Liver (tissue), 9 donors: Measurements from ENCODE around the gene DDX1. TPM values are rescaled to one million over a fixed set of nuclear protein-coding genes. Genes with fewer than 3 reads are reported as not detected.

Experiments used
- DNase-seq: peaks from one replicate; pipeline ENCODE4 v3.0.0-alpha.2; 2017; ENCODE audit warnings: low spot score
- H3K27ac ChIP-seq, 2 donors: one replicate each; pipeline ENCODE4 v1.7.0; 2013; ENCODE audit warnings: inconsistent platforms in 2 of 2, low read length in 2 of 2, control low read depth in 1 of 2, low read depth in 1 of 2, mild to moderate bottlenecking in 1 of 2
- H3K27me3 ChIP-seq, 4 donors: one replicate each; pipeline versions ENCODE4 v1.6.1 to v1.7.0; 2013; ENCODE audit warnings: low read length in 3 of 4, inconsistent platforms in 1 of 4, mild to moderate bottlenecking in 1 of 4, moderate library complexity in 1 of 4; ENCODE audit not compliant: control insufficient read depth in 4 of 4, insufficient read depth in 4 of 4
- H3K36me3 ChIP-seq, 4 donors: one replicate each; pipeline versions ENCODE4 v1.6.1 to v1.7.0; 2013; ENCODE audit warnings: low read length in 3 of 4, mild to moderate bottlenecking in 3 of 4, low read depth in 1 of 4, moderate library complexity in 1 of 4; ENCODE audit not compliant: control insufficient read depth in 4 of 4, insufficient read depth in 3 of 4
- H3K4me1 ChIP-seq, 4 donors: one replicate each; pipeline versions ENCODE4 v1.6.1 to v1.7.0; 2013; ENCODE audit warnings: low read length in 3 of 4, mild to moderate bottlenecking in 3 of 4, moderate library complexity in 1 of 4; ENCODE audit not compliant: control insufficient read depth in 4 of 4, insufficient read depth in 4 of 4
- H3K4me3 ChIP-seq, 3 donors: one replicate each; pipeline versions ENCODE4 v1.6.1 to v1.7.0; 2013; ENCODE audit warnings: low read length in 3 of 3, control low read depth in 1 of 3, low read depth in 1 of 3, mild to moderate bottlenecking in 1 of 3
- H3K9ac ChIP-seq, 2 donors: one replicate each; pipeline ENCODE4 v1.7.0; 2013; ENCODE audit warnings: low read length in 2 of 2, mild to moderate bottlenecking in 2 of 2, moderate library complexity in 2 of 2, control low read depth in 1 of 2, low read depth in 1 of 2
- H3K9me3 ChIP-seq, 4 donors: one replicate each; pipeline versions ENCODE4 v1.6.1 to v1.7.0; 2013; ENCODE audit warnings: low read length in 3 of 4; ENCODE audit not compliant: control insufficient read depth in 4 of 4
- ATF3 ChIP-seq: IDR thresholded peaks from 2 replicates; pipeline ENCODE4 v1.6.1; 2016; ENCODE audit warnings: antibody characterized with exemption
- CTCF ChIP-seq: fragments of 150-350 bp; IDR thresholded peaks from 2 replicates; pipeline ENCODE4 v1.5.1; 2017; ENCODE audit warnings: improper control_type of control experiment, low read depth, low read length; ENCODE audit not compliant: missing input control
- EGR1 ChIP-seq, 2 donors: IDR thresholded peaks; 2 replicates each; pipeline ENCODE4 v1.6.1; 2016 to 2018; ENCODE audit warnings: antibody characterized with exemption in 2 of 2, low read depth in 2 of 2
- HNF4G ChIP-seq: IDR thresholded peaks from 2 replicates; pipeline ENCODE4 v1.6.1; 2016; ENCODE audit warnings: antibody characterized with exemption
- NR2F2 ChIP-seq: IDR thresholded peaks from 2 replicates; pipeline ENCODE4 v1.6.1; 2016; ENCODE audit warnings: antibody characterized with exemption
- RAD21 ChIP-seq, 2 donors: IDR thresholded peaks; 2 replicates each; pipeline ENCODE4 v1.6.1; 2016; ENCODE audit warnings: antibody characterized with exemption in 2 of 2, mild to moderate bottlenecking in 2 of 2
- RXRA ChIP-seq, 2 donors: IDR thresholded peaks; 2 replicates each; pipeline ENCODE4 v1.6.1; 2017 to 2018; ENCODE audit warnings: antibody characterized with exemption in 2 of 2, mild to moderate bottlenecking in 1 of 2
- SP1 ChIP-seq: IDR thresholded peaks from 2 replicates; pipeline ENCODE4 v1.6.1; 2018; ENCODE audit warnings: antibody characterized with exemption, mild to moderate bottlenecking
- TAF1 ChIP-seq: conservative IDR thresholded peaks from 2 replicates; pipeline ENCODE4 v1.6.1; 2016; ENCODE audit warnings: antibody characterized with exemption, mild to moderate bottlenecking
- YY1 ChIP-seq: IDR thresholded peaks from 2 replicates; pipeline ENCODE4 v1.6.1; 2016; ENCODE audit warnings: antibody characterized with exemption, mild to moderate bottlenecking
- WGBS: extraction: QIAGEN DNeasy Blood & Tissue Kit; methylation state at CpG from one replicate; pipeline ENCODE4 v1.1.7; 2013; 5-methylcytosine and 5-hydroxymethylcytosine counted together
- polyA plus RNA-seq, 2 donors: library from polyadenylated mRNA; stranded (reverse) in 1 of 2; unstranded in 1 of 2; fragments of 200-250 nt in 1 of 2; fragments of >200 nt in 1 of 2; fragmentation: Nextera tagmentation in 1 of 2; extraction: Ambion mirVana in 1 of 2; gene quantifications; one replicate each; pipeline versions ENCODE4 v1.2.1 to v1.2.3, GENCODE V29; 2013 to 2015
- total RNA-seq, 2 donors: library from RNA; depleted of rRNA; stranded (reverse); fragments of >200 nt; gene quantifications; one replicate each; pipeline ENCODE4 v1.2.3, GENCODE V29; 2014
- TF ChIP-seq, protein P1 (sequence below): IDR thresholded peaks from 2 replicates; pipeline ENCODE4 v1.6.1; 2016; ENCODE audit warnings: antibody characterized with exemption
- TF ChIP-seq, protein P2 (sequence below): IDR thresholded peaks from 2 replicates; pipeline ENCODE4 v1.6.1; 2016; ENCODE audit warnings: antibody characterized with exemption
- donor health status: healthy.
- donor health status: healthy.
- donor health status: healthy.
- donor health status: healthy.
- donor health status: healthy.

DDX1 gene
- total and polyA plus RNA-seq, 4 donors = 31.7 to 43.9 (median 38.8) TPM

GRCh38 chr2:15616429-15616828 is 24.8 kb downstream of the DDX1 start:
- TF ChIP-seq SP1 (no peak), TAF1 (no peak), ATF3 (no peak), YY1 (no peak), HNF4G (no peak), RXRA (IDR thresholded peaks at IDR 0.05) (no peak), CTCF (no peak), NR2F2 (no peak)
- TF ChIP-seq, protein P1, sequence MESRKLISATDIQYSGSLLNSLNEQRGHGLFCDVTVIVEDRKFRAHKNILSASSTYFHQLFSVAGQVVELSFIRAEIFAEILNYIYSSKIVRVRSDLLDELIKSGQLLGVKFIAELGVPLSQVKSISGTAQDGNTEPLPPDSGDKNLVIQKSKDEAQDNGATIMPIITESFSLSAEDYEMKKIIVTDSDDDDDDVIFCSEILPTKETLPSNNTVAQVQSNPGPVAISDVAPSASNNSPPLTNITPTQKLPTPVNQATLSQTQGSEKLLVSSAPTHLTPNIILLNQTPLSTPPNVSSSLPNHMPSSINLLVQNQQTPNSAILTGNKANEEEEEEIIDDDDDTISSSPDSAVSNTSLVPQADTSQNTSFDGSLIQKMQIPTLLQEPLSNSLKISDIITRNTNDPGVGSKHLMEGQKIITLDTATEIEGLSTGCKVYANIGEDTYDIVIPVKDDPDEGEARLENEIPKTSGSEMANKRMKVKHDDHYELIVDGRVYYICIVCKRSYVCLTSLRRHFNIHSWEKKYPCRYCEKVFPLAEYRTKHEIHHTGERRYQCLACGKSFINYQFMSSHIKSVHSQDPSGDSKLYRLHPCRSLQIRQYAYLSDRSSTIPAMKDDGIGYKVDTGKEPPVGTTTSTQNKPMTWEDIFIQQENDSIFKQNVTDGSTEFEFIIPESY = no peak
- H3K9me3 ChIP-seq = no peaks in the 10 kb centered on the region
- H3K27ac ChIP-seq = no peak overlapping the region
- no peak for DNase-seq
- no peak overlapping the region for H3K9ac ChIP-seq
- H3K4me1 ChIP-seq = peaks cover 0 to 6% (median 0%) of the 10 kb centered on the region in 4 donors
- H3K27me3 ChIP-seq = no peaks in the 10 kb centered on the region
- H3K4me3 ChIP-seq = no peak overlapping the region
- 96% methylated on average over 4 of the region's 4 CpGs for WGBS
- H3K36me3 ChIP-seq = peaks cover 12 to 36% (median 23%) of the 10 kb centered on the region in 4 donors

GRCh38 chr2:15616850-15617777 is 25.4 kb downstream of the DDX1 start:
- no peak overlapping the region for H3K27ac ChIP-seq
- TF ChIP-seq EGR1 (IDR thresholded peaks at IDR 0.05; ENCODE audit: low read depth in 2 of 2) (no peak), NR2F2 (no peak)
- H3K9me3 ChIP-seq = no peaks in the 10 kb centered on the region
- 98% methylated on average over 3 of the region's 3 CpGs for WGBS
- H3K4me1 ChIP-seq = peaks cover 0 to 6% (median 0%) of the 10 kb centered on the region in 4 donors
- no peak for DNase-seq
- H3K36me3 ChIP-seq = peaks cover 15 to 40% (median 27%) of the 10 kb centered on the region in 4 donors
- no peak overlapping the region for H3K4me3 ChIP-seq
- H3K9ac ChIP-seq = no peak overlapping the region
- no peaks in the 10 kb centered on the region for H3K27me3 ChIP-seq

DNA sequence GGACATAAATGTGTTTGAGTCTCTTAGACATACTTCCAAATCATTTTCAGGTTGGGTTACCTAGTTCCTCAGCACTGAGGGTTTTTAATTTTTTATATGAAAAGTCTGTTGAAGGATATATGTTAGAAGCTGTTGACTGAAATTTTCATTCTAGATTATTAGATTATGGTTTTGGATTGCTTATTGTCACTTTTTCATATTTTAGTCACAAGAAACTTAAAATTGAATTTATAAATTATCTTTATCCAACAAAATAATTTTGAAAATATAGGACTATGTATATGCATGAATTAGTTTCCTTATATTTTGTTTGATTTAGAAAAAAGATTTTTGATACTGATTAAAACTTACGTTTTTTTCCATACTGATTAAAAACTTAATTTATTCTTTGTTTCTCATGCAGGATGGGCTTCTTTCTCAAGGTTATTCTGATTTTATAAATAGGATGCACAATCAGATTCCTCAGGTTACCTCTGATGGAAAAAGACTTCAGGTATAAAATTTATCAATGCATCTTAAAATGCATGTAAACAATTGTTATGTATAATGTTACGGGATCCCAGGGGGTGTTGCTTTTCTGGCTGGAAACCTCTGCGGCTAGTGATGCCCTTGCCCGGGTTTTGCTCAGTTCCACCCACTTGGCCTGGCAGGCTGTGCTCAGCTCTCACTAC is 26.2 kb downstream of the DDX1 start:
- WGBS = 97% methylated on average over 4 of the region's 4 CpGs

More for the DNA sequence above, 26.2 kb downstream of the DDX1 start:
- no peak overlapping the region for H3K9ac ChIP-seq
- no peak overlapping the region for H3K4me3 ChIP-seq
- H3K27me3 ChIP-seq = no peaks in the 10 kb centered on the region
- peaks cover 15 to 48% (median 32%) of the 10 kb centered on the region in 4 donors for H3K36me3 ChIP-seq
- TF ChIP-seq SP1 (no peak), TAF1 (no peak), RAD21 (IDR thresholded peaks at IDR 0.05) (no peak)
- TF ChIP-seq, protein P2, sequence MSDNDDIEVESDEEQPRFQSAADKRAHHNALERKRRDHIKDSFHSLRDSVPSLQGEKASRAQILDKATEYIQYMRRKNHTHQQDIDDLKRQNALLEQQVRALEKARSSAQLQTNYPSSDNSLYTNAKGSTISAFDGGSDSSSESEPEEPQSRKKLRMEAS = no peak
- TF ChIP-seq, protein P1 = no peak
- no peak for DNase-seq
- H3K9me3 ChIP-seq = no peaks in the 10 kb centered on the region
- H3K27ac ChIP-seq = no peak overlapping the region
- peaks cover 0 to 6% (median 0%) of the 10 kb centered on the region in 4 donors for H3K4me1 ChIP-seq
